SK-N-MC (cell line): ENCODE measurements around the gene ARHGAP20.

Experiments used
- EZH2 ChIP-seq: fragments of 200-600 bp; sonication (generic); IDR thresholded peaks from one replicate; pipeline ENCODE4 v1.6.1; 2017; ENCODE audit warnings: antibody characterized with exemption
- FOXP2 ChIP-seq: optimal IDR thresholded peaks from 2 replicates; pipeline ENCODE3; 2011; ENCODE audit warnings: mild to moderate bottlenecking, moderate library complexity; ENCODE audit not compliant: insufficient read depth; ENCODE audit errors: extremely low read length, control extremely low read depth
- POLR2AphosphoS5 ChIP-seq: IDR thresholded peaks from 2 replicates; pipeline ENCODE4 v1.6.1; 2012; ENCODE audit warnings: mild to moderate bottlenecking, low read depth, low read length, borderline replicate concordance

DNA sequence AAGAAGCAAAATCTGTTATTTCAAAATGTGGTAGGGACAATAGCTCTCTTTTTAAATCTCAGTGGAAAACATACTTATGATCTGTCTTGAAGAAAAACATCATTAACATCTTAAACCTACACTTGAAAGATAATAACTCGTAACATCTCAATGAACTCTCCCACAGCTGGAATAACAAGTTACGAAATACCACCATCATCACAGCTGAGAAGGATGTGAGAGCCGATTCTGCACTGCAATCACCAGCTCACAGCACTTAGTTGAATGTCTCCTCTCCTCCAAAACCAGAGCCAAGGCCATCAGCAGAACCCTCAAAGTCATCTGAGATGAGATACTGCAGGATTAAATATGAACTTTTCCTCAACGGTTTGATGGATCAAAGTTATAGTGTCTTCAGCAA lies 124.3 kb downstream of the ARHGAP20 start:
- no peak for TF ChIP-seq POLR2AphosphoS5
- no peak for TF ChIP-seq EZH2
- no peak for TF ChIP-seq FOXP2
